Stimulated activated CD4-positive, alpha-beta T cell treated with anti-CD3 and anti-CD28 coated beads, Interleukin-15, amount 100 ng/mL, for 1 hour (primary cell): ENCODE results near the gene TSEN34.

Experiments
- DNase-seq, 2 donors: peaks; one replicate each; pipeline ENCODE4 v3.0.0-alpha.2; 2020; ENCODE audit warnings: low read depth in 1 of 2, low spot score in 1 of 2

Gene TSEN34

DNA sequence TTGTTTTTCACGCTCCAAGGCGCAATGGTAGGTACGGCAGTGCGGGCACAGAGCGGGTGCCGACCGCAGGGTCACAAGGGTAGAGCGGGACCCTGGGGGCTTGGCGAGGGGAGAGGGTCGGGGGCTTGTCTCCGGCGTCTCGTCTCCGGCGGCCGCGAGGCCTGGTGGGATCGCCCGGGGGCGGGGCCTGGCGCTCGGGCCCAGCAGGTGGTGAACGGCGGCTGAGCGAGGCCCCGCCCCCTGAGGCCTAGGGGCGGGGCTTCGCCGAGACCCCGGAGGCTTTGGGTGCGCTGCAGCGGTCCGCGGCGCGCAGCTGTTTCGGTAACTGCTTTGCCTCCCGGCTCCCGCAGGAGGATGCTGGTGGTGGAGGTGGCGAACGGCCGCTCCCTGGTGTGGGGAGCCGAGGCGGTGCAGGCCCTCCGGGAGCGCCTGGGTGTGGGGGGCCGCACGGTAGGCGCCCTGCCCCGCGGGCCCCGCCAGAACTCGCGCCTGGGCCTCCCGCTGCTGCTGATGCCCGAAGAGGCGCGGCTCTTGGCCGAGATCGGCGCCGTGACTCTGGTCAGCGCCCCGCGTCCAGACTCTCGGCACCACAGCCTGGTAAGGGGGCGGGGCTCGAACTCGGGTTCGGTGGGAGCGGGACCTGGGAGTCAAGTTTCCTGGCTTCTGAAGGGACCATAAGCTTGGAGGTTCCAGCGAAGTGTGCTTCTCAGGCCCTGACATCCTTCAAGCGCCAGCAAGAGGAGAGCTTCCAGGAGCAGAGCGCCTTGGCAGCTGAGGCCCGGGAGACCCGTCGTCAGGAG is at the start of gene TSEN34:
Gene TSEN34, plus strand, starts transcription at position 298 of the 800 bp plus-strand sequence. Its CDS starts 57 bp downstream, at position 355.
- peak; percentile 81 to 85 for DNase-seq

GRCh38 chr19:54141356-54141755 is 49.8 kb upstream of the TSEN34 start:
- no peak for DNase-seq

DNA sequence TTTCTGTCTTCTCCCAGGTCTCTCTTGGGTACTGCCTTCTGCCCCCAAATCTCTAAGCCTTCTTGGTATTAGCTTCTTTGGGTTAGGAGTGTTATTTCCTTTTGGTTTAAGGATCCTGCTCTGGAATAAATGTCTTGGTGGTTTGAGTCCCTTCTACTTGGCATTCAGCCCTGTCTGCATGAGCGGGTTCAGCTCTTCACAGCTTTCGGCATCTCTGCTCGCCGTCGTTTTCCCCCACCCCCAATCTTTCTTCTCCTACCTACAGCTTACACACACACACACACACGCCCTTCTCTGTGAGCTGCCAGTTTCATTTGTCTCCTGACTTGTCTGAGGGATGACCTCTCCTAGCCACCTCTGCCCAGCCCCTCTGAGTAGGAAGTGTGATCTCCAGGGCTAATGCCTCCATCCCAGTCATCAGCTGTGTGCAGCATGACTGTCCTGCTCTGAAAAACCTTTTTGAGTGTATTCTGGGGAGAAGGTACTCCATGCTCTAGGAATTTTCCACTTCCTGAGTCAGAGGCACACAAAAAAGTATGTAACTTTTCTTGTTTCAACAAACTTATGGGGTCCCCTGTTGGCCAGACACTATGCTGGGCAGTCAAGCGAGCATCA is 48.8 kb upstream of the TSEN34 start:
- DNase-seq, result no peak

- DNase-seq, result no peak
Measured at GRCh38 chr19:54145541-54146158, 45.5 kb upstream of the TSEN34 start.

GRCh38 chr19:54147676-54148075 is 43.4 kb upstream of the TSEN34 start:
- no peak for DNase-seq

DNA sequence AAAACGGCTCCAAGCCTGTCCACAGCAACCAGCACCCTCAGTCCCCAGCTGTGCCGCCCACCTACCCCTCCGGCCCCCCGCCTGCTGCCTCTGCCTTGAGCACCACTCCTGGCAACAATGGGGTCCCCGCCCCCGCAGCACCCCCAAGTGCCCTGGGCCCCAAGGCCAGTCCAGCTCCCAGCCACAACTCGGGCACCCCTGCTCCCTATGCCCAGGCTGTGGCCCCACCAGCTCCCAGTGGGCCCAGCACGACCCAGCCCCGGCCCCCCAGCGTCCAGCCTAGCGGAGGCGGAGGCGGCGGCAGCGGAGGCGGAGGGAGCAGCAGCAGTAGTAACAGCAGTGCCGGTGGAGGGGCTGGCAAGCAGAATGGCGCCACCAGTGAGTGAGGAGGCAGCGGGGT is 43.0 kb upstream of the TSEN34 start:
- no peak for DNase-seq

GRCh38 chr19:54149021-54149812 is 41.9 kb upstream of the TSEN34 start:
- no peak for DNase-seq

GRCh38 chr19:54151362-54152035 is 39.6 kb upstream of the TSEN34 start:
- no peak for DNase-seq

DNA sequence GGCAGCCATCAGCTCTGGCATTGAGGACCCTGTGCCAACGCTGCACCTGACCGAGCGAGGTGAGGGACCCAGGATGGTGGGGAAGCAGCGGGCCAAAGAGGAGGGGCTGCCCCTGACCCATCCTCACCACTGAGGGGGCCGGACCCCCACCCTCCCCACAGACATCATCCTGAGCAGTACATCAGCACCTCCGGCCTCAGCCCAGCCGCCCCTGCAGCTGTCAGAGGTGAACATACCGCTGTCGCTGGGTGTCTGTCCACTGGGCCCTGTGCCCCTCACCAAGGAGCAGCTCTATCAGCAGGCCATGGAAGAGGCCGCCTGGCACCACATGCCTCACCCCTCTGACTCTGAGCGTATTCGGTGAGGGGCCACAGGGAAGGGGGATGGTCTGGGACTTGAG is 38.8 kb upstream of the TSEN34 start:
- no peak for DNase-seq

GRCh38 chr19:54152878-54153524 is 38.1 kb upstream of the TSEN34 start:
- no peak for DNase-seq

- DNase-seq, result no peak
Measured at GRCh38 chr19:54153731-54154326, 37.3 kb upstream of the TSEN34 start.

GRCh38 chr19:54154603-54155345 is 36.3 kb upstream of the TSEN34 start:
- DNase-seq, result no peak

GRCh38 chr19:54155694-54156093 is 35.4 kb upstream of the TSEN34 start:
- DNase-seq, result no peak

- DNase-seq, result no peak
Measured at GRCh38 chr19:54156490-54156889, 34.6 kb upstream of the TSEN34 start.

GRCh38 chr19:54156953-54157352 is 34.2 kb upstream of the TSEN34 start:
- DNase-seq, result no peak

- no peak for DNase-seq
Measured at GRCh38 chr19:54158812-54159351, 32.2 kb upstream of the TSEN34 start.

DNA sequence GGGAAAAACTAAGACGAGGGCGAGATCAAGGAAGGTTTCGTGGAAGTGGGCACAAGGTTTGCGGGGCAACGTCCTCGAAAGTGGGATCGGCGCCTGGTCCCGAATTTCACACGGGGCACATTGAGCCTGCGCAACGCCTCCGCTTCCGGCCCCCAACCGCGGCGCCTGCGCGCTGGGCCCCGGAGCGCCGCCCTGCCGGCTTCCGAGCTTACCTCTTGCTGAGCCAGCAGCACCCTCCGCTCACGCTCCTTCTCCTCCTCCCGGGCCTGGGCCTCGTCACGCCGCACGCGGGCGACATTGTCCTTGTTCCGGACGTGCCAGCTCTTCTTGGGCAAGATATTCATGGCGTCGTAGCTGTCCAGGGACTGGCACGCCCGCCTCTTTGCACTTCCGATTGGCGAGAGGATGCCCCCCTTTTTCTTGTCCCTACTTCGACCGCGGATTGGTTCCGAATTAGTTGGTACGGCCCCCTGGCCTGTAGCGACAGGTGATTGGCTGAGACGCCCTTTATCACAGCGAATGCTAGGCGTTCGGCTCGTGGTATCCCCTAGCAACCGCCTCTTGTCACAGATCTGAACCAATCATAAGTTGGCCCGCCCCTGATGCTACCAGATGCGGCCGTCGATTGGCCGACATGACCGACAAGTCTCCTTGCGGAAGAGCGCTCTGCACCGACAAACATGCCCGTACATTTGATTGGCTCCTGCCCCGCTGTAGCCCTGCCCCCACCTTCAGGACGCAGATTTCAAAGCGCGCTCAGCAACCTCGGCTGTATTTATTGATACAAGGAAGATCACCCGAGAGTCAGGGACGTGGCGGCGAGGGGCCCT is 31.5 kb upstream of the TSEN34 start, which contains the start of gene LENG1:
Gene LENG1, minus strand, starts transcription at position 370 of the 830 bp plus-strand sequence. Its CDS starts 26 bp downstream, at position 344.
- DNase-seq, result peak; percentile 87 to 97
